Activated CD4-positive, alpha-beta T cell treated with anti-CD3 and anti-CD28 coated beads, Interleukin-2, amount 10 ng/mL, durations not matched to agents 24 days and 14 days (primary cell): Measurements from ENCODE around the gene SLC7A14. TPM values are rescaled to one million over a fixed set of nuclear protein-coding genes. Genes with fewer than 3 reads are reported as not detected.

Experiments
- DNase-seq: peaks from one replicate; pipeline ENCODE4 v3.0.0; 2022
- H3K27ac Mint-ChIP-seq: one replicate; pipeline ENCODE4 v1.8.0; 2022; ENCODE audit warnings: mild to moderate bottlenecking, mixed read lengths
- H3K27me3 Mint-ChIP-seq: one replicate; pipeline ENCODE4 v1.8.0; 2022; ENCODE audit warnings: mixed read lengths
- H3K36me3 Mint-ChIP-seq: one replicate; pipeline ENCODE4 v1.8.0; 2022; ENCODE audit warnings: low read depth, mild to moderate bottlenecking, mixed read lengths
- H3K4me1 Mint-ChIP-seq: one replicate; pipeline ENCODE4 v1.8.0; 2021; ENCODE audit warnings: mixed read lengths
- H3K4me3 Mint-ChIP-seq: one replicate; pipeline ENCODE4 v1.8.0; 2022; ENCODE audit warnings: mild to moderate bottlenecking, moderate library complexity, mixed read lengths
- H3K9me3 Mint-ChIP-seq: one replicate; pipeline ENCODE4 v1.8.0; 2021; ENCODE audit warnings: mixed read lengths
- intact Hi-C: fragments of 100-400 bp; cut with micrococcal nuclease; formaldehyde crosslinking; loops from one replicate; pipeline ENCODE4 v1.15.1; 2023
- total RNA-seq: library from RNA; stranded (reverse); gene quantifications from 2 replicates; pipeline ENCODE4 v1.2.3, GENCODE V29; 2022

The SLC7A14 gene
- total RNA-seq, 1 donor from 2014 or later, result not detected

- no peaks in the 10 kb centered on the region for H3K9me3 Mint-ChIP-seq
- H3K4me3 Mint-ChIP-seq, result no peak overlapping the region
- DNase-seq, result no peak
- no peaks in the 10 kb centered on the region for H3K36me3 Mint-ChIP-seq
- H3K27ac Mint-ChIP-seq, result no peak overlapping the region
- H3K27me3 Mint-ChIP-seq, result peaks cover 12% of the 10 kb centered on the region
- H3K4me1 Mint-ChIP-seq, result no peaks in the 10 kb centered on the region
- intact Hi-C loops, result loop anchor here (5.0 to 10.0 kb wide), 3 partner anchors 98 to 546 kb away; partner anchors contain the start of gene LRRC31
Measured at GRCh38 chr3:170410428-170411029, 175.3 kb downstream of the SLC7A14 start.

Other genes with a start within 250 kb of the SLC7A14 start
- 23.3 TPM in 2 replicates for gene SKIL, start 228.4 kb downstream of the SLC7A14 start, total RNA-seq
- not detected in 2 replicates for gene CLDN11, start 167.2 kb downstream of the SLC7A14 start, total RNA-seq